Common myeloid progenitor, CD34-positive (primary cell): ENCODE measurements around the gene ADARB1.

Source experiments
- CTCF ChIA-PET: fragments of 350-600 bp; sonication (Branson Sonifier 250); formaldehyde crosslinking; loops from one replicate; lab custom pipeline; 2021; ENCODE audit warnings: antibody characterized with exemption; lab: Charles Lee
- POLR2A ChIA-PET: fragments of 350-600 bp; sonication (Branson Sonifier 250); formaldehyde crosslinking; loops from one replicate; lab custom pipeline; 2021; ENCODE audit warnings: antibody characterized with exemption; lab: Charles Lee
- DNase-seq, 3 donors: peaks; one replicate each; pipeline versions ENCODE4 v3.0.0 to v3.0.0-alpha.2; 2013
- H3K27ac ChIP-seq, 2 experiments: 1 replicate in 1 of 2; 2 replicates in 1 of 2; pipeline ENCODE4 v1.7.0; 2013; ENCODE audit warnings: inconsistent platforms in 2 of 2, low read length in 2 of 2, mild to moderate bottlenecking in 2 of 2, low read depth in 1 of 2, moderate library complexity in 1 of 2; ENCODE audit not compliant: severe bottlenecking in 2 of 2, insufficient read depth in 1 of 2, poor library complexity in 1 of 2
- H3K27me3 ChIP-seq, 5 experiments: replicated peaks in 2 of 5; 1 replicate in 3 of 5; 2 replicates in 2 of 5; pipeline versions ENCODE4 v1.6.1 to v1.7.0; 2013; ENCODE audit warnings: low read length in 4 of 5, mild to moderate bottlenecking in 2 of 5, moderate library complexity in 2 of 5, inconsistent platforms in 1 of 5; ENCODE audit not compliant: insufficient read depth in 5 of 5, control insufficient read depth in 4 of 5
- H3K36me3 ChIP-seq, 4 experiments: 1 replicate in 2 of 4; 2 replicates in 2 of 4; pipeline versions ENCODE4 v1.6.1 to v1.7.0; 2013; ENCODE audit warnings: low read length in 3 of 4, control low read depth in 1 of 4, mild to moderate bottlenecking in 1 of 4; ENCODE audit not compliant: control insufficient read depth in 4 of 4, insufficient read depth in 4 of 4
- H3K4me1 ChIP-seq, 4 experiments: 1 replicate in 3 of 4; 2 replicates in 1 of 4; pipeline versions ENCODE4 v1.6.1 to v1.7.1; 2013; ENCODE audit warnings: low read length in 3 of 4, mild to moderate bottlenecking in 3 of 4, control low read depth in 1 of 4, inconsistent platforms in 1 of 4, moderate library complexity in 1 of 4; ENCODE audit not compliant: control insufficient read depth in 4 of 4, insufficient read depth in 4 of 4; ENCODE audit errors: control extremely low read depth in 1 of 4
- H3K4me3 ChIP-seq, 7 experiments: 1 replicate in 4 of 7; 2 replicates in 3 of 7; pipeline versions ENCODE4 v1.5.1 to v1.7.0; 2013; ENCODE audit warnings: mild to moderate bottlenecking in 7 of 7, low read length in 6 of 7, moderate library complexity in 6 of 7, inconsistent platforms in 2 of 7, low read depth in 2 of 7, control low read depth in 1 of 7; ENCODE audit not compliant: insufficient read depth in 4 of 7, control insufficient read depth in 1 of 7; ENCODE audit errors: extremely low read depth in 1 of 7
- H3K9me3 ChIP-seq, 5 experiments: 1 replicate in 4 of 5; 2 replicates in 1 of 5; pipeline versions ENCODE4 v1.6.1 to v1.7.1; 2013; ENCODE audit warnings: low read length in 4 of 5, mild to moderate bottlenecking in 2 of 5, inconsistent platforms in 1 of 5, low read depth in 1 of 5, moderate library complexity in 1 of 5; ENCODE audit not compliant: control insufficient read depth in 4 of 5, insufficient read depth in 2 of 5; ENCODE audit errors: control extremely low read depth in 1 of 5
- WGBS: methylation state at CpG from one replicate; pipeline ENCODE4 v1.1.5; 2013; ENCODE audit not compliant: insufficient coverage; 5-methylcytosine and 5-hydroxymethylcytosine counted together

ADARB1 gene

DNA sequence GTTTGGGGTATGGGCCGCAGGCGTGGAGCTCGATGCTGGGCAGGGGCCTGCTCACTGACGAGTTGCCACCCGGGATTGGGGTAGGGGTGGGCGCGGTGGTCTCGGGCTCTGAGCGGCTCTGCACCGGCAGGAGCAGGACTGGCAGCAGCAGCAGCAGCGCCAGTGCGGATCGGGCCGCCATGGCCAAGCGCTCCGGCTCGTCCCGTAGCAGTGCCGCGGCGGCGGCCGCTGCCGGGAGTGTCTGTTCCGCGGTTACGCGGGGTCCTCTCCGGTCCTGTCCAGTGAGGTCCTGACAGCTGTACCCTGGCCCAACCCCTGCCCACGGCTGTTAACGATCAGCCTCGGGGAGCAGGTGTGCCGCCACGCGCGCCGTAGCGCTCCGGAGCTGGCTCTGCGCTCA, 26.5 kb downstream of the ADARB1 start:
- H3K4me1 ChIP-seq = peaks cover 0 to 17% (median 8%) of the 10 kb centered on the region in 4 experiments
- no peak overlapping the region for H3K27ac ChIP-seq
- H3K27me3 ChIP-seq = peaks cover 0 to 5% (median 2%) of the 10 kb centered on the region in 5 experiments
- no peak overlapping the region for H3K4me3 ChIP-seq
- CTCF ChIA-PET = interaction anchor here (1.0 to 10.7 kb wide), 6 partner anchors 14 to 39 kb away, joined by 3 to 149 read pairs (median 10); no protein-coding TSS in a partner anchor
- 95% methylated on average over 36 of the region's 40 CpGs for WGBS
- no peak for DNase-seq
- no peaks in the 10 kb centered on the region for H3K36me3 ChIP-seq
- H3K9me3 ChIP-seq = no peaks in the 10 kb centered on the region
- POLR2A ChIA-PET = no interaction called here

DNA sequence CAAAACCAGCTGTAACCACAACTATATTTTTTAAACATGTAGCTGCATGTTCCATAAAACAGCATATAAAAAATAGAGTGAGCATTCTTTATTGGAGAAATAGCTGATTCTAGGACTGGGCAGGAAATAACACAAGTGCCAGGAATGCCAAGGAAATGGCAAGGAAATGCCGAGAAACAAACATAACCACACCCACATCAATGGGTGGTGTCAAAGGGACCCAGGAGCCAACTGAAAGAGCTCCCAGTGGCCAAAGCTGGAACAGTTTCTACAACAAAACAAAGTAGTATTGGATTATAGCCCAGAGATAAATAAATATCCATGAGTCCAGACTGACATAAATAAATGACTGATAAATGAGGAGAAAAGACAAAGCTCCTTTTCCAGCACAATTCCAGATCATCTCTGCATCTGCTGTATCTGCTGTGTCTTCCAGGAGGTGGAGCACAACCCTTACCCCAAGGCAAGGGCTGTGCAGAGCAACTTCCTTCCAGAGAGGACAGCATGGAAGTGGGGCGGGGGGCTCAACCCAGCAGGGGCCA, 28.1 kb downstream of the ADARB1 start:
- H3K27ac ChIP-seq = no peak overlapping the region
- H3K36me3 ChIP-seq = no peaks in the 10 kb centered on the region
- peak in 1 of 3 donors; percentile 25 for DNase-seq
- no peak overlapping the region for H3K4me3 ChIP-seq
- POLR2A ChIA-PET = no interaction called here
- peaks cover 0 to 17% (median 8%) of the 10 kb centered on the region in 4 experiments for H3K4me1 ChIP-seq
- CTCF ChIA-PET = interaction anchor here (0.9 to 10.7 kb wide), 12 partner anchors 8 to 153 kb away, joined by 3 to 149 read pairs (median 6); no protein-coding TSS in a partner anchor
- WGBS = no CpG with 5 or more reads among the region's 2 CpGs
- peaks cover 0 to 4% (median under 1%) of the 10 kb centered on the region in 5 experiments for H3K27me3 ChIP-seq
- no peaks in the 10 kb centered on the region for H3K9me3 ChIP-seq

DNA sequence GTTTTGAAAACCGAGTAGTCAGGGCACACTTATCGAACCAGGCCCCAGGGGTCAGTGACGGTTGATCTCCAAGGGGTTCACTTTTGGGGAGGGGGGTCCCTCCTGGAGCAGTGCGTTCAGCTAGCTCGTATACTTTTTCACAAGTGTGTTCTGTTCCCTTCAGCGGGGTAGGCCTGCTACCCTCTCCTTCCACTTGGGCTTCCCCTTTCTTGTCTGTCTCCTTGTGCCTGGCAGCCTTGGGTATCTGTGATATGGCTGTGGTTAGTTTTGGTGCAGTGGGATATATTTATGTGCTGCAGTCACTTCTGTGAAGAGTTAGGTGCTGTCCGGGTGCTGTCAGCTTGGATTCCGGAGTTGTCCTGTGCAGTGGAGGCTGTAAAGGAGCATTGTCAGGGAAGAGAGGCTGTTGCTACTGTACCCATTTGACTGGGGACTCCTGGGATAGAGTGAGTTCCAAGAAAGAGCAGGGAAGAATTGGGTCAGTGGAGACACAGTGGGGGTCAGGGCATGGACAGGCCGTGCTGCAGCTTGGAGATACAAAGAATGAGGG, 29.7 kb downstream of the ADARB1 start:
- Histone ChIP-seq H3K4me1 (peaks cover 0 to 21% (median 11%) of the 10 kb centered on the region in 4 experiments), H3K9me3 (no peaks in the 10 kb centered on the region), H3K27me3 (peaks cover 0 to 4% (median 0%) of the 10 kb centered on the region in 5 experiments), H3K4me3 (peak overlapping the region in 2 of 7 experiments; percentile 11 to 16), H3K27ac (no peak overlapping the region), H3K36me3 (no peaks in the 10 kb centered on the region)
- POLR2A ChIA-PET = interaction anchor here (0.5 kb wide), 1 partner anchor 24 kb away, joined by 3 read pairs; no protein-coding TSS in a partner anchor
- CTCF ChIA-PET = interaction anchor here (0.7 to 10.7 kb wide), 6 partner anchors 11 to 33 kb away, joined by 3 to 69 read pairs (median 4); no protein-coding TSS in a partner anchor
- peak in 2 of 3 donors; percentile 82 to 87 for DNase-seq
- 35% methylated on average over 8 of the region's 9 CpGs for WGBS

DNA sequence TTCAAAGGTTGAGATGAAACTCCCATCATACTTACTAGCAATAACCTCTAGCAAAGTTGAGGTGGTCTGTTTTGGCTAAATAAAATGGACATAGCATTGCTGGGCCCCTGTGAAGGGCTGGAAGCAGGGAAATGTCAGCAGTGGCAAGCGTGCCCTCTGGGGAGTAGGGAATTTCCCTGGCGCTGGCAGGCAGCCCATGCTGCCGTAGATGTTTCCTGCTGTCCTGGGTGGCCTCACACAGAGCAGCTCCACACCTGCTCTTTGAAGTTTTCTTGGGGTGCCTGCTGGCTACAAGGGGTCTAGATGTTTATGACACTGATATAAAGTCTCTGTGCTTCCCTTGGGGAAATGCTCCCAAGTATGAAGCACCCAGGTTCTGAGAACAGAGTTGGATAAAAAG, 30.2 kb downstream of the ADARB1 start:
- DNase-seq = peak in 2 of 3 donors; percentile 59 to 61
- peaks cover 1 to 26% (median 17%) of the 10 kb centered on the region in 4 experiments for H3K4me1 ChIP-seq
- peak overlapping the region in 2 of 7 experiments; percentile 11 to 16 for H3K4me3 ChIP-seq
- WGBS = 15% methylated on average over 3 of the region's 3 CpGs
- no peak overlapping the region for H3K27ac ChIP-seq
- ChIA-PET POLR2A (no interaction called here), CTCF (interaction anchor here (0.7 to 10.7 kb wide), 5 partner anchors 10 to 33 kb away, joined by 3 to 69 read pairs (median 4); no protein-coding TSS in a partner anchor)
- H3K36me3 ChIP-seq = no peaks in the 10 kb centered on the region
- no peaks in the 10 kb centered on the region for H3K9me3 ChIP-seq
- peaks cover 0 to 4% (median 0%) of the 10 kb centered on the region in 5 experiments for H3K27me3 ChIP-seq

DNA sequence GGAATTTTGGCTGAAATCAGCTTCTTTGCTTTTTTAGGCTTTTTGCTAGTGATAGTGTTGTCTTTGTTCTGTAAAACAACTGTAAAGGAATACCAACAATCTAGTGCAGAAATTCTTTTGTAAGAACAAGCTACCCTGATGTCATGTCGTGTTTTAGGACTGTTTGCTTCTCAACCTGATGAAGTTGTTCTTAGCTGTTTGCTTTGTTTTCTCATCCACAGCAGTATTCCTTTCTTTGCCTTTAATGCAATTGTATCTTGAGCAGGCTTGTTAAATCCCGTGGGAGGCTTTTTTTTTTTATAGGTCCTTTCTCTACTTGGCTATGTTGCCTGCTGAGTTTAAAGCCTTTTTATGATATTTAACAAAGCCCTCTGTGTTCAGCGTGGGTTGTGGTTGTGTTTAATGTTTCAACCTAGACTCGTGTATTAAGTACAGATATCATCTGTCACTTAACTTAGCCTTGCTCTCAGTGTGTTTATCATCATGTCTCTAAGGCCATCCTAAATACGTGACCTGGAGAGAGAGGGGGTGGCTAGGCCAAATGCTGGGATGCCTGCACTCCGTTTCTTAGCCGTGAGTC, 31.6 kb downstream of the ADARB1 start:
- POLR2A ChIA-PET = no interaction called here
- Histone ChIP-seq H3K27me3 (peaks cover 0 to 4% (median 0%) of the 10 kb centered on the region in 5 experiments), H3K36me3 (no peaks in the 10 kb centered on the region), H3K9me3 (no peaks in the 10 kb centered on the region), H3K4me1 (peaks cover 9 to 40% (median 30%) of the 10 kb centered on the region in 4 experiments), H3K4me3 (no peak overlapping the region), H3K27ac (no peak overlapping the region)
- no peak for DNase-seq
- CTCF ChIA-PET = interaction anchor here (0.6 to 5.1 kb wide), 9 partner anchors 7 to 76 kb away, joined by 3 to 34 read pairs (median 5); no protein-coding TSS in a partner anchor
- WGBS = 96% methylated on average over 5 of the region's 7 CpGs

GRCh38 chr21:45108034-45108790, 33.8 kb downstream of the ADARB1 start:
- H3K27ac ChIP-seq = no peak overlapping the region
- 100% methylated on average over 1 of the region's 6 CpGs for WGBS
- H3K4me3 ChIP-seq = no peak overlapping the region

More at GRCh38 chr21:45108034-45108790, 33.8 kb downstream of the ADARB1 start:
- ChIA-PET POLR2A (no interaction called here), CTCF (interaction anchor here (0.6 to 2.7 kb wide), 4 partner anchors 9 to 28 kb away, joined by 3 to 21 read pairs (median 7); no protein-coding TSS in a partner anchor)
- Histone ChIP-seq H3K36me3 (no peaks in the 10 kb centered on the region), H3K4me1 (peaks cover 9 to 44% (median 34%) of the 10 kb centered on the region in 4 experiments), H3K9me3 (no peaks in the 10 kb centered on the region), H3K27me3 (peaks cover 0 to 9% (median 0%) of the 10 kb centered on the region in 5 experiments)
- no peak for DNase-seq
